Right lobe of liver (tissue), 6 donors: ENCODE results near the gene MAP2K6. TPM values are rescaled to one million over a fixed set of nuclear protein-coding genes. Genes with fewer than 3 reads are reported as not detected.

Experiments used
- ATAC-seq, 4 donors: fragments of 200-7000 bp; cut with Tn5 transposase; one replicate each; pipeline ENCODE4 v1.9.1; 2020; ENCODE audit warnings: mild to moderate bottlenecking in 4 of 4, moderate library complexity in 4 of 4
- DNase-seq, 3 donors: peaks; one replicate each; pipeline ENCODE4 v3.0.0-alpha.2; 2020
- H3K27ac ChIP-seq, 3 donors: fragments of 200-600 bp; one replicate each; pipeline ENCODE4 v1.8.0; 2022
- H3K27me3 ChIP-seq, 2 donors: fragments of 200-600 bp; one replicate each; pipeline ENCODE4 v1.8.0; 2022
- H3K36me3 ChIP-seq, 4 donors: fragments of 200-600 bp; sonication (generic) in 1 of 4; one replicate each; pipeline versions ENCODE4 v1.5.1 to v1.8.0; 2017 to 2022; ENCODE audit warnings: control low read depth in 1 of 4
- H3K4me1 ChIP-seq, 4 donors: fragments of 200-600 bp; sonication (generic) in 1 of 4; one replicate each; pipeline versions ENCODE4 v1.5.1 to v1.8.0; 2017 to 2022; ENCODE audit warnings: control low read depth in 1 of 4
- H3K4me3 ChIP-seq, 3 donors: fragments of 200-600 bp; one replicate each; pipeline ENCODE4 v1.8.0; 2022
- H3K9me3 ChIP-seq, 4 donors: fragments of 200-600 bp; sonication (generic) in 1 of 4; one replicate each; pipeline versions ENCODE4 v1.5.1 to v1.8.0; 2017 to 2022; ENCODE audit warnings: control low read depth in 1 of 4
- POLR2A ChIP-seq: fragments of 450-650 bp; IDR thresholded peaks from one replicate; pipeline ENCODE4 v1.6.1; 2017; ENCODE audit warnings: antibody characterized with exemption, mild to moderate bottlenecking
- WGBS: methylation state at CpG from one replicate; pipeline ENCODE4 v1.1.6; 2018; ENCODE audit warnings: low coverage, low lambda C conversion rate; ENCODE audit not compliant: insufficient coverage; ENCODE audit errors: missing lambda C conversion rate; 5-methylcytosine and 5-hydroxymethylcytosine counted together
- intact Hi-C, 2 donors: fragments of 100-400 bp; cut with DNase I; formaldehyde crosslinking; loops; one replicate each; pipeline versions ENCODE4 v1.11.2 to v1.14.1; 2022
- total RNA-seq, 6 experiments: library from RNA; depleted of rRNA in 2 of 6; stranded (reverse); fragments of >200 nt in 2 of 6; fragmentation: NEBNext Ultra II Directional in 3 of 6; extraction: Animal tissue kit (Norgen Biotek cat#: 25700) in 3 of 6; gene quantifications; one replicate each; pipeline versions ENCODE4 v1.1.0 to v1.2.4, GENCODE V29; 2016 to 2023
- TF ChIP-seq, protein P1 (sequence below), 4 donors: fragments of 200-600 bp in 3 of 4; fragments of 450-650 bp in 1 of 4; IDR thresholded peaks; one replicate each; pipeline versions ENCODE4 v1.5.1 to v1.8.0; 2016 to 2022; ENCODE audit warnings: antibody characterized with exemption in 4 of 4, mild to moderate bottlenecking in 2 of 4
- donor health status: DM: no; HTN: yes; CAD: no.
- donor health status: DM: no; HTN: no; CAD: no.
- donor health status: DM: no; HTN: no; CAD: no.
- donor health status: DM: no; HTN: yes; CAD: no.
- donor health status: DM: no; HTN: yes; CAD: no.

MAP2K6 gene
- total RNA-seq, 6 experiments from 2014 or later, result 1.8 to 3.6 (median 2.3) TPM

- WGBS, result 88% methylated on average over 2 of the region's 2 CpGs
- intact Hi-C loops, result no loop called here
- peaks cover 0 to 5% (median 0%) of the 10 kb centered on the region in 4 donors for H3K36me3 ChIP-seq
- TF ChIP-seq, protein P1, sequence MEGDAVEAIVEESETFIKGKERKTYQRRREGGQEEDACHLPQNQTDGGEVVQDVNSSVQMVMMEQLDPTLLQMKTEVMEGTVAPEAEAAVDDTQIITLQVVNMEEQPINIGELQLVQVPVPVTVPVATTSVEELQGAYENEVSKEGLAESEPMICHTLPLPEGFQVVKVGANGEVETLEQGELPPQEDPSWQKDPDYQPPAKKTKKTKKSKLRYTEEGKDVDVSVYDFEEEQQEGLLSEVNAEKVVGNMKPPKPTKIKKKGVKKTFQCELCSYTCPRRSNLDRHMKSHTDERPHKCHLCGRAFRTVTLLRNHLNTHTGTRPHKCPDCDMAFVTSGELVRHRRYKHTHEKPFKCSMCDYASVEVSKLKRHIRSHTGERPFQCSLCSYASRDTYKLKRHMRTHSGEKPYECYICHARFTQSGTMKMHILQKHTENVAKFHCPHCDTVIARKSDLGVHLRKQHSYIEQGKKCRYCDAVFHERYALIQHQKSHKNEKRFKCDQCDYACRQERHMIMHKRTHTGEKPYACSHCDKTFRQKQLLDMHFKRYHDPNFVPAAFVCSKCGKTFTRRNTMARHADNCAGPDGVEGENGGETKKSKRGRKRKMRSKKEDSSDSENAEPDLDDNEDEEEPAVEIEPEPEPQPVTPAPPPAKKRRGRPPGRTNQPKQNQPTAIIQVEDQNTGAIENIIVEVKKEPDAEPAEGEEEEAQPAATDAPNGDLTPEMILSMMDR (IDR thresholded peaks at IDR 0.05), result no peak
- TF ChIP-seq POLR2A, result no peak
- H3K9me3 ChIP-seq, result no peaks in the 10 kb centered on the region
- H3K27me3 ChIP-seq, result no peaks in the 10 kb centered on the region
- H3K4me1 ChIP-seq, result no peaks in the 10 kb centered on the region
- no peak overlapping the region for H3K27ac ChIP-seq
- DNase-seq (no peak), ATAC-seq (no peak)
- no peak overlapping the region for H3K4me3 ChIP-seq
Measured at GRCh38 chr17:69539274-69539673, 124.8 kb downstream of the MAP2K6 start.

DNA sequence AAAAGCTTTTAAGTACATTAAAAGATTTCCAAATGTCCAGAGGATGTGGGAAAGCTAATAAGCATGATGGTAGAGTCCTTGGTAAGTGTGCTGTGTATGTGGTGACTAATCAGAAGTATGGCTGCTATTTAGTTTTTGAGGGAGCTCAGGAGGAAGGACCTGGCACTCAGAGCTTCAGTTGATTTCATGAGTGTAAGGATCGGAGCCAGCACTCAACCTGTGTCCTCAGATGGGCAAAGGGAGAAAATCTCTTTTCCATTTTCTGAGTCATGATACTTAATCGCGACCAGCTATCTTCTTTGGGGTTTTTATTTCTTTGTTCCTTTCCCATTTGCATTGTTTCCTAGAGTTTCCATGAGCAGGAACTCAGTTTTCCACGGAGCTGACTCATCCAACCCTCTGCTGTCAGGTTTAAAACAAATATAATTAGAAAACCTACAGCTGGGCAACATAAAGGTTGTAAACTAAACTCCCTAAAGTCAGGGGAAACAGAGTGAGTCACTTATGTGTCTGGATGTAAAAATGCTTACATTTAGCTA lies 125.4 kb downstream of the MAP2K6 start:
- ATAC-seq (no peak), DNase-seq (no peak)
- Histone ChIP-seq H3K36me3 (peaks cover 0 to 5% (median 0%) of the 10 kb centered on the region in 4 donors), H3K9me3 (no peaks in the 10 kb centered on the region), H3K27me3 (no peaks in the 10 kb centered on the region), H3K4me1 (no peaks in the 10 kb centered on the region), H3K4me3 (no peak overlapping the region), H3K27ac (no peak overlapping the region)
- 85% methylated on average over 4 of the region's 4 CpGs for WGBS
- TF ChIP-seq POLR2A, result no peak
- TF ChIP-seq, protein P1 (IDR thresholded peaks at IDR 0.05), result no peak
- intact Hi-C loops, result no loop called here

GRCh38 chr17:69540356-69540755 lies 125.9 kb downstream of the MAP2K6 start:
- DNase-seq, result no peak
- no peaks in the 10 kb centered on the region for H3K9me3 ChIP-seq
- H3K36me3 ChIP-seq, result peaks cover 0 to 5% (median 0%) of the 10 kb centered on the region in 4 donors
- WGBS, result 83% methylated on average over 2 of the region's 2 CpGs
- H3K27me3 ChIP-seq, result no peaks in the 10 kb centered on the region
- H3K4me1 ChIP-seq, result no peaks in the 10 kb centered on the region
- ATAC-seq, result no peak
- TF ChIP-seq, protein P1 (IDR thresholded peaks at IDR 0.05), result no peak
- no peak for TF ChIP-seq POLR2A
- no peak overlapping the region for H3K27ac ChIP-seq
- H3K4me3 ChIP-seq, result no peak overlapping the region
- intact Hi-C loops, result no loop called here

GRCh38 chr17:69547230-69547629 lies 132.7 kb downstream of the MAP2K6 start:
- H3K27me3 ChIP-seq, result no peaks in the 10 kb centered on the region
- no peak for TF ChIP-seq POLR2A
- TF ChIP-seq, protein P1 (IDR thresholded peaks at IDR 0.05), result no peak
- ATAC-seq (no peak), DNase-seq (no peak)
- no peak overlapping the region for H3K4me3 ChIP-seq
- no peaks in the 10 kb centered on the region for H3K4me1 ChIP-seq
- 98% methylated on average over 3 of the region's 3 CpGs for WGBS
- H3K27ac ChIP-seq, result no peak overlapping the region
- no peaks in the 10 kb centered on the region for H3K9me3 ChIP-seq
- no peaks in the 10 kb centered on the region for H3K36me3 ChIP-seq
- intact Hi-C loops, result no loop called here

- ATAC-seq, result no peak
- WGBS, result 100% methylated on average over 3 of the region's 3 CpGs
- Histone ChIP-seq H3K9me3 (no peaks in the 10 kb centered on the region), H3K36me3 (no peaks in the 10 kb centered on the region), H3K27ac (no peak overlapping the region), H3K4me1 (no peaks in the 10 kb centered on the region), H3K4me3 (no peak overlapping the region), H3K27me3 (no peaks in the 10 kb centered on the region)
- TF ChIP-seq POLR2A, result no peak
- TF ChIP-seq, protein P1 (IDR thresholded peaks at IDR 0.05), result no peak
- DNase-seq, result no peak
- intact Hi-C loops, result no loop called here
Measured at GRCh38 chr17:69547947-69548346, 133.4 kb downstream of the MAP2K6 start.
